Cardiac muscle cell (in vitro differentiated cells and primary cell): Measurements from ENCODE around the gene FNDC3A. TPM values are rescaled to one million over a fixed set of nuclear protein-coding genes. Genes with fewer than 3 reads are reported as not detected.
"Not testable (repeated sequence)": the region's sequence is repeated elsewhere in the genome, so short reads cannot be mapped to it uniquely, and the experiment has no call there.

Source experiments
- DNase-seq, 2 donors: peaks; one replicate each; pipeline versions ENCODE4 v3.0.0 to v3.0.0-alpha.2; 2010 to 2017; ENCODE audit warnings: low read depth in 1 of 2, low spot score in 1 of 2
- H3K27ac ChIP-seq: fragments of 200-600 bp; sonication (generic); 2 replicates; pipeline ENCODE4 v1.5.1; 2016
- H3K27me3 ChIP-seq: fragments of 200-600 bp; sonication (generic); 2 replicates; pipeline ENCODE4 v1.6.0; 2016; ENCODE audit warnings: control low read depth
- H3K36me3 ChIP-seq: fragments of 200-600 bp; sonication (generic); 2 replicates; pipeline ENCODE4 v1.5.1; 2016; ENCODE audit warnings: control low read depth
- H3K4me1 ChIP-seq: fragments of 200-600 bp; sonication (generic); 2 replicates; pipeline ENCODE4 v1.8.1; 2017; ENCODE audit warnings: low read depth, mild to moderate bottlenecking, mixed run types
- H3K4me3 ChIP-seq: fragments of 200-600 bp; sonication (generic); 2 replicates; pipeline ENCODE4 v1.5.1; 2016; ENCODE audit warnings: mild to moderate bottlenecking
- H3K9me3 ChIP-seq: fragments of 200-600 bp; sonication (generic); 2 replicates; pipeline ENCODE4 v1.5.1; 2017; ENCODE audit warnings: low read depth, mild to moderate bottlenecking, control low read depth
- CTCF ChIP-seq: IDR thresholded peaks from 2 replicates; pipeline ENCODE4 v1.5.1; 2012; ENCODE audit warnings: low read depth, mild to moderate bottlenecking, low read length
- polyA plus RNA-seq: library from polyadenylated mRNA; unstranded; fragments of >200 nt; fragmentation: Nextera tagmentation; extraction: Ambion mirVana; gene quantifications from 2 replicates; pipeline ENCODE4 v1.2.1, GENCODE V29; 2016
- total RNA-seq: library from RNA; depleted of rRNA; stranded (reverse); fragments of >200 nt; gene quantifications from 2 replicates; pipeline ENCODE4 v1.2.3, GENCODE V29; 2016

Gene FNDC3A
- total and polyA plus RNA-seq, 2 experiments from 2014 or later = 18.6 to 28.4 TPM

- no peaks in the 10 kb centered on the region for H3K9me3 ChIP-seq
- H3K27me3 ChIP-seq = no peaks in the 10 kb centered on the region
These were observed 141.2 kb downstream of the FNDC3A start for GRCh38 chr13:49116873-49117272.

GRCh38 chr13:49118455-49118854, 142.7 kb downstream of the FNDC3A start:
- peaks cover 20% of the 10 kb centered on the region for H3K36me3 ChIP-seq
- not testable (repeated sequence) for H3K4me3 ChIP-seq, DNase-seq, H3K27ac ChIP-seq, H3K27me3 ChIP-seq, H3K4me1 ChIP-seq, H3K9me3 ChIP-seq

More at GRCh38 chr13:49116873-49117272, 141.2 kb downstream of the FNDC3A start:
- Histone ChIP-seq H3K4me1 (peaks cover 12% of the 10 kb centered on the region), H3K27ac (no peak overlapping the region), H3K4me3 (no peak overlapping the region), H3K36me3 (peaks cover 20% of the 10 kb centered on the region)
- no peak for TF ChIP-seq CTCF
- DNase-seq = no peak

GRCh38 chr13:49124693-49125304, 149.1 kb downstream of the FNDC3A start:
- Histone ChIP-seq H3K4me3 (no peak overlapping the region), H3K9me3 (no peaks in the 10 kb centered on the region), H3K36me3 (no peaks in the 10 kb centered on the region), H3K4me1 (no peaks in the 10 kb centered on the region), H3K27ac (no peak overlapping the region), H3K27me3 (no peaks in the 10 kb centered on the region)
- TF ChIP-seq CTCF = no peak
- DNase-seq = no peak

- no peaks in the 10 kb centered on the region for H3K36me3 ChIP-seq
These were observed 150.3 kb downstream of the FNDC3A start for GRCh38 chr13:49125964-49126524.

GRCh38 chr13:49132479-49133002, 156.8 kb downstream of the FNDC3A start:
- Histone ChIP-seq H3K4me1 (no peaks in the 10 kb centered on the region), H3K36me3 (peaks cover 45% of the 10 kb centered on the region), H3K27me3 (no peaks in the 10 kb centered on the region), H3K4me3 (no peak overlapping the region), H3K27ac (no peak overlapping the region), H3K9me3 (no peaks in the 10 kb centered on the region)
- no peak for TF ChIP-seq CTCF
- no peak for DNase-seq

More at GRCh38 chr13:49125964-49126524, 150.3 kb downstream of the FNDC3A start:
- TF ChIP-seq CTCF = no peak
- Histone ChIP-seq H3K9me3 (no peaks in the 10 kb centered on the region), H3K27me3 (no peaks in the 10 kb centered on the region), H3K27ac (no peak overlapping the region), H3K4me1 (no peaks in the 10 kb centered on the region), H3K4me3 (no peak overlapping the region)
- no peak for DNase-seq

GRCh38 chr13:49134305-49134704, 158.6 kb downstream of the FNDC3A start:
- no peak for DNase-seq
- H3K4me3 ChIP-seq = no peak overlapping the region
- peaks cover 51% of the 10 kb centered on the region for H3K36me3 ChIP-seq
- TF ChIP-seq CTCF = no peak
- H3K27ac ChIP-seq = no peak overlapping the region
- no peaks in the 10 kb centered on the region for H3K9me3 ChIP-seq
- H3K27me3 ChIP-seq = no peaks in the 10 kb centered on the region
- no peaks in the 10 kb centered on the region for H3K4me1 ChIP-seq

GRCh38 chr13:49137138-49137643, 161.5 kb downstream of the FNDC3A start:
- H3K4me1 ChIP-seq, H3K9me3 ChIP-seq, H3K27ac ChIP-seq, DNase-seq, H3K27me3 ChIP-seq, H3K4me3 ChIP-seq: not testable (repeated sequence)
- H3K36me3 ChIP-seq = peaks cover 50% of the 10 kb centered on the region
